HFFc6 (cell line): ENCODE measurements around the gene DNAJB11. TPM values are rescaled to one million over a fixed set of nuclear protein-coding genes. Genes with fewer than 3 reads are reported as not detected.

Experiments used
- DNase-seq: peaks from one replicate; pipeline ENCODE4 v3.0.0-alpha.2; 2018
- H3K27ac Mint-ChIP-seq: 2 replicates; pipeline ENCODE4 v1.8.0; 2020; ENCODE audit warnings: mild to moderate bottlenecking, mixed read lengths
- H3K27me3 Mint-ChIP-seq: 2 replicates; pipeline ENCODE4 v1.8.0; 2021; ENCODE audit warnings: mild to moderate bottlenecking, moderate library complexity, mixed read lengths; ENCODE audit not compliant: insufficient read depth
- H3K36me3 Mint-ChIP-seq: 2 replicates; pipeline ENCODE4 v1.8.0; 2021; ENCODE audit warnings: low read depth, mixed read lengths
- H3K4me1 Mint-ChIP-seq: 2 replicates; pipeline ENCODE4 v1.8.0; 2020; ENCODE audit warnings: low read depth, mixed read lengths
- H3K4me3 Mint-ChIP-seq: 2 replicates; pipeline ENCODE4 v1.8.0; 2020; ENCODE audit warnings: mild to moderate bottlenecking, moderate library complexity, mixed read lengths
- H3K9me3 Mint-ChIP-seq: 2 replicates; pipeline ENCODE4 v1.8.0; 2020; ENCODE audit warnings: mild to moderate bottlenecking, mixed read lengths
- CTCF ChIP-seq: fragments of 200-600 bp; sonication (generic); IDR thresholded peaks from 2 replicates; pipeline ENCODE4 v1.5.0; 2021; ENCODE audit warnings: antibody characterized with exemption, mild to moderate bottlenecking
- total RNA-seq, 6 experiments: library from RNA; stranded (reverse); fragmentation: NEBNext Ultra II Directional; extraction: Animal tissue kit (Norgen Biotek cat#: 25700); gene quantifications; 2 replicates in 1 of 6; 3 replicates in 5 of 6; pipeline ENCODE4 v1.2.3, GENCODE V29; 2021

The DNAJB11 gene
- total RNA-seq, 6 experiments from 2014 or later, result 76.8 to 94.0 (median 84.2) TPM

GRCh38 chr3:186613637-186614265, 43.2 kb downstream of the DNAJB11 start:
- Mint-ChIP-seq H3K4me3 (no peak overlapping the region), H3K9me3 (no peaks in the 10 kb centered on the region), H3K4me1 (peaks cover 28% of the 10 kb centered on the region), H3K36me3 (no peaks in the 10 kb centered on the region), H3K27me3 (peaks cover 10% of the 10 kb centered on the region), H3K27ac (no peak overlapping the region)
- TF ChIP-seq CTCF, result no peak
- DNase-seq, result no peak

GRCh38 chr3:186614266-186614596, 43.7 kb downstream of the DNAJB11 start:
- no peak overlapping the region for H3K27ac Mint-ChIP-seq
- no peak overlapping the region for H3K4me3 Mint-ChIP-seq
- DNase-seq, result no peak
- peaks cover 28% of the 10 kb centered on the region for H3K4me1 Mint-ChIP-seq
- no peaks in the 10 kb centered on the region for H3K9me3 Mint-ChIP-seq
- no peak for TF ChIP-seq CTCF
- peaks cover 10% of the 10 kb centered on the region for H3K27me3 Mint-ChIP-seq
- no peaks in the 10 kb centered on the region for H3K36me3 Mint-ChIP-seq

GRCh38 chr3:186614597-186615483, 44.3 kb downstream of the DNAJB11 start:
- no peak overlapping the region for H3K27ac Mint-ChIP-seq
- peaks cover 28% of the 10 kb centered on the region for H3K4me1 Mint-ChIP-seq
- no peaks in the 10 kb centered on the region for H3K36me3 Mint-ChIP-seq
- peak overlapping the region; percentile 16; the same call in 1 of the 2 replicates for H3K4me3 Mint-ChIP-seq
- DNase-seq, result peak; percentile 66
- peak; percentile 98 for TF ChIP-seq CTCF
- peaks cover 10% of the 10 kb centered on the region for H3K27me3 Mint-ChIP-seq
- no peaks in the 10 kb centered on the region for H3K9me3 Mint-ChIP-seq

- no peaks in the 10 kb centered on the region for H3K36me3 Mint-ChIP-seq
- H3K9me3 Mint-ChIP-seq, result no peaks in the 10 kb centered on the region
- H3K27me3 Mint-ChIP-seq, result peaks cover 9% of the 10 kb centered on the region
- TF ChIP-seq CTCF, result no peak
- no peak overlapping the region for H3K4me3 Mint-ChIP-seq
- H3K4me1 Mint-ChIP-seq, result peaks cover 28% of the 10 kb centered on the region
- H3K27ac Mint-ChIP-seq, result no peak overlapping the region
- no peak for DNase-seq
These were observed 45.7 kb downstream of the DNAJB11 start for GRCh38 chr3:186616299-186616617.

- peak; percentile 97 for TF ChIP-seq CTCF
- Mint-ChIP-seq H3K27me3 (peaks cover 8% of the 10 kb centered on the region), H3K36me3 (no peaks in the 10 kb centered on the region), H3K9me3 (no peaks in the 10 kb centered on the region), H3K27ac (peak overlapping the region; percentile 38; the same call in 1 of the 2 replicates), H3K4me1 (peaks cover 28% of the 10 kb centered on the region), H3K4me3 (peak overlapping the region; percentile 76)
- peak; percentile 99 for DNase-seq
These were observed 46.8 kb downstream of the DNAJB11 start for GRCh38 chr3:186617036-186617946.
